Smooth muscle cell of trachea (primary cell): ENCODE measurements around the gene UBA7. TPM values are rescaled to one million over a fixed set of nuclear protein-coding genes. Genes with fewer than 3 reads are reported as not detected.

Source experiments
- total RNA-seq: library from RNA; depleted of rRNA; stranded (reverse); fragments of >200 nt; gene quantifications from 2 replicates; pipeline ENCODE4 v1.2.1, GENCODE V29; 2014

The UBA7 gene
- total RNA-seq: 46.7 and 92.1 TPM in 2 replicates

GRCh38 chr3:49813497-49814174 is at the start of gene UBA7:
UBA7 (minus strand) TSS chr3:49813953; CDS start chr3:49813787, 166 bp downstream.

DNA sequence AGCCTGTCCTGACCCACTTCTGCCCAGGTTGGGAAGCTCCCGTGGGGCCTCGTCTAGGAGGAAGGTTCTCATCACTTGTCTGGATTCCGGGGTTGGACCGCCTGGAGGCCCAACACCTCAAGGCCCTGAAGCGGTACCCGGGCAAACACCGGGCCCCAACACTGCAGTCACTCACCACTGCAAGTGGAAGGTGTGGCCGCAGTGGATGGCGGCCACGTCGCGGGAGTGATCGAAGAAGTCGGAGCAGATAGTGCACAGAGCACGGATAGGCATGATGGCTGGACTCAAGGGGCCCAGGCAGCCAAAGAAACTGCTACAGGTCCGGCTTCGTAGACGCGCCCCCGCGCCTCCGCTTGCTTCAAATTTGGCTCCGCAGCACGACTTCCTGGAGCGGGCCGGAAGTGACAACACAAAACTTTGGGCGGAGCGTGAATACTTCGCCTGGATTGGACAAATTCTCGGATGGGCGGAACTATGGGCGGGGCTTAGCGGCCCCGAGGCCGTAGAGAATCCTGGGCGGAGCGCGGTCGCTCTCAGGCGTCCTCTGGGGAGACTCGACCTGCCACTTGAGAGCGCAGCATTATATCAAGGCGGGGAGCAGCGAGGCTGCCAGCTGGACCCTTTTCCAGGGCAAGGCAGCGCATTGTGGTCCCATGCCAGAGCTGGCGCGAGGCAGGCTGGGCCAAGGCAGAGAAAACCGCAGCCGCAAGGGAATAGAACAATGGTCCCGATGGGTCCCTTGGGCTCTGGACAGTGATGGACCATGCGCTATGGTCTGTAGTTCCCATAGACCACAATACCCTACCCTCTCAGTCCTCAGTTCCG is 42.6 kb upstream of the UBA7 start, which contains the start of gene TRAIP:
TRAIP (minus strand) TSS at position 384 of the 825 bp plus-strand sequence; CDS start at position 273, 111 bp downstream.

GRCh38 chr3:49802719-49803464 is 10.9 kb downstream of the UBA7 start, which contains the start of gene INKA1:
INKA1 (plus strand) TSS chr3:49803261; CDS start chr3:49803393, 132 bp downstream.

GRCh38 chr3:49799761-49800160 is 14.0 kb downstream of the UBA7 start, which contains the start of gene CDHR4:
CDHR4 (minus strand) TSS chr3:49799873; CDS start chr3:49799812, 61 bp downstream.

GRCh38 chr3:49786357-49787181 is 27.2 kb downstream of the UBA7 start, which contains the start of gene IP6K1:
IP6K1 (minus strand) TSS chr3:49786542; CDS start chr3:49748040, 38,502 bp downstream.

Other genes with a start within 250 kb of the UBA7 start
- 134 and 165 TPM in 2 replicates for gene APEH, start 139.6 kb downstream of the UBA7 start, total RNA-seq
- 6.5 and 10.4 TPM in 2 replicates for gene MST1, start 124.5 kb downstream of the UBA7 start, total RNA-seq
- 26.2 and 35.1 TPM in 2 replicates for gene RNF123, start 124.4 kb downstream of the UBA7 start, total RNA-seq
- gene AMIGO3, start 94.3 kb downstream of the UBA7 start, total RNA-seq: 0.29 and 1.8 TPM in 2 replicates
- 22.0 and 30.5 TPM in 2 replicates for gene GMPPB, start 90.0 kb downstream of the UBA7 start, total RNA-seq
- 31.4 and 46.3 TPM in 2 replicates for gene IP6K1, start 27.4 kb downstream of the UBA7 start, total RNA-seq
- gene CDHR4, start 14.1 kb downstream of the UBA7 start, total RNA-seq: 0.33 TPM in 1 of 2 replicates, not detected in the other
- 9.3 and 10.5 TPM in 2 replicates for gene INKA1, start 10.7 kb downstream of the UBA7 start, total RNA-seq
- gene TRAIP, start 42.6 kb upstream of the UBA7 start, total RNA-seq: 1.2 and 4.4 TPM in 2 replicates
- gene CAMKV, start 56.0 kb upstream of the UBA7 start, total RNA-seq: not detected in 2 replicates
- gene MST1R, start 89.9 kb upstream of the UBA7 start, total RNA-seq: 1.7 and 1.9 TPM in 2 replicates
- gene MON1A, start 115.9 kb upstream of the UBA7 start, total RNA-seq: 14.1 and 19.2 TPM in 2 replicates
- gene RBM6, start 126.2 kb upstream of the UBA7 start, total RNA-seq: 38.2 and 64.1 TPM in 2 replicates